Anterior cingulate cortex (tissue), 58 donors: Measurements from ENCODE around the gene SH2D3C.
A peak's percentile ranks its signal among the peaks of the same experiment; 100 is the strongest.

Experiments
- DNase-seq, 58 donors: peaks; one replicate each; lab custom pipeline; 2025; lab: John Stamatoyannopoulos, UW

The SH2D3C gene

GRCh38 chr9:127751269-127752054 is 27.0 kb downstream of the SH2D3C start:
- no peak for DNase-seq

- no peak for DNase-seq
Measured at GRCh38 chr9:127749090-127749787, 29.2 kb downstream of the SH2D3C start.

DNA sequence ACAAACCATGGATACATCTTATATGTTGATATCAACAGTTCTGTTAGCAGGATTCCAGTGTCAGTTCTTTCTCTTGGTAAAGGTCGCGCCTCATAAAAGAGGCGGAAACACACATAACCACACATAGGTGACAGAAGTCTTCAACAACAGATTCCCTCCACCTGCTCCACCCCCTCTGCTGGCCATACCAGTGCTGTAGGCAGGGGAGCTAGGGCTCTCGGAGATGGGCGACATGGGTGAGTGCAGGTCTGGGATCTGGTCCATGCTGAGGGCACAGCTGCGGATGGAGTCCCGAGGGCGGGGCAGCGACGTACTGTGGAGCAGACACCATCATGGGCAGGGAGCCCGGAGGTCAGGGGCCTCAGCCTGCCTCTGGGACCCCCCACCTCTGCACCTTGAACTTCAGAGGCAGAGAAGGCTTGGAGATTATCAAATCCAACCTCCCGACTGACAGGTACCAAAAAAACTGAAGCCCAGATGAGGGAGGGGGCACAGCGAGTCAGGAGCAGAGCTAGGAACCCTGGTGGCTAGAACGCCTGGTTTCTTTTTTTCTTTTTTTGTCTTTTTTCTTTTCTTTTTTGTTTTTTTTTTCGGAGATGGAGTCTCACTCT is 31.4 kb downstream of the SH2D3C start:
- no peak for DNase-seq

GRCh38 chr9:127744398-127745110 is 33.9 kb downstream of the SH2D3C start:
- no peak for DNase-seq

GRCh38 chr9:127742435-127743088 is 35.9 kb downstream of the SH2D3C start:
- peak in 3 of 58 donors; percentile 27 to 34 (median 31) for DNase-seq

DNA sequence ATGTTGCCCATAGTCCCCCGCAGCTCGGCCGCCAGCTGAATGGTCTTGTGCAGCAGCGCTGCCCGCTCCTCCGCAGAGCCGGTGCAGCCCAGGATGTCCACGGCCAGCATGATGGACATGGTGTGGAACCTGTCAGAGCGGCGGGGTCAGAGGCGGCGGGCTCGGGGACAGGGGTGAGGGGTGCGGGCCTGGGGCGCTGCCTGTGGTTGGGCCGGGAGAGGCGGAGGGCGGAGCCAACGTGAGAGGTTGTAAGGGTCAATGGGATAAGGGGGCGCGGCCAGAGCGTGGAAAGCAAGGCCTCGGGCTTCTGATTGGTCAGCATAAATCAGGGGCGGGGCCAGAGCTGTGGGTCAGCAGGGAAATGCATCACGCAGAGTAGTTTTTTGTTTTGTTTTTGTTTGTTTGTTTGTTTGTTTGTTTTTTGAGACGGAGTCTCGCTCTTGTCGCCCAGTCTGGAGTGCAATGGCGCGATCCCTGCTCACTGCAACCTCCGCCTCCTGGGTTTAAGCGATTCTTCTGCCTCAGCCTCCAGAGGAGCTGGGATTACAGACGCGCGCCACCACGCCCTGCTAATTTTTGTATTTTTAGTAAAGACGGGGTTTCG is 36.5 kb downstream of the SH2D3C start:
- peak in 53 of 58 donors; percentile 22 to 86 (median 62) for DNase-seq

GRCh38 chr9:127739614-127740330 is 38.7 kb downstream of the SH2D3C start:
- DNase-seq = no peak

- DNase-seq = no peak
Measured at GRCh38 chr9:127738666-127739065, 39.8 kb downstream of the SH2D3C start.

GRCh38 chr9:127735530-127736185 is 42.8 kb downstream of the SH2D3C start:
- DNase-seq = no peak

- DNase-seq = peak; percentile 82 to 98 (median 95)
Measured at GRCh38 chr9:127734747-127735529, 43.5 kb downstream of the SH2D3C start, which contains the start of gene TOR2A. TSS of gene TOR2A (minus strand) at chr9:127735294. CDS start at chr9:127735270, 24 bp downstream.

- DNase-seq = peak in 2 of 58 donors; percentile 32 to 40
Measured at GRCh38 chr9:127734247-127734746, 44.2 kb downstream of the SH2D3C start.

- no peak for DNase-seq
Measured at GRCh38 chr9:127733614-127734013, 44.9 kb downstream of the SH2D3C start.

DNA sequence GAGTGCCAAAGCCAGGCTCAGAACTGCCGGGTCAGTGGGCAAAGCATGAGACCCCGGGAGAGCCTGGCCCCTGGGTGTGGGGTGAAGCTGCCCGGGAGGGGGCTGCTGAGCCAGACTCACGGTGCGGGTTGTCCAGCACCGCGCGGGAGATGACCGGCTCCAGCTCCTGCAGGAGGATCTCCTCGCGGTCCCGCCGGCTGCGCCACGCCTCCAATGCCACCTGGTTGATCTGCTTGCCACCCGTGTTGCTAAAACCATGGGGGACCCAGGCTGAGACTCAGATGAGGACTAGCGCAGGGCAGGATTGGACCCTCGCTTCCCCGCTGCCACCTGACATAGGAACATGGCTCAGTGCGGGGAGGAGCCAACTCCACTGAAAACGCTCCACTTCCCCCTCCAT is 46.0 kb downstream of the SH2D3C start:
- DNase-seq = no peak

DNA sequence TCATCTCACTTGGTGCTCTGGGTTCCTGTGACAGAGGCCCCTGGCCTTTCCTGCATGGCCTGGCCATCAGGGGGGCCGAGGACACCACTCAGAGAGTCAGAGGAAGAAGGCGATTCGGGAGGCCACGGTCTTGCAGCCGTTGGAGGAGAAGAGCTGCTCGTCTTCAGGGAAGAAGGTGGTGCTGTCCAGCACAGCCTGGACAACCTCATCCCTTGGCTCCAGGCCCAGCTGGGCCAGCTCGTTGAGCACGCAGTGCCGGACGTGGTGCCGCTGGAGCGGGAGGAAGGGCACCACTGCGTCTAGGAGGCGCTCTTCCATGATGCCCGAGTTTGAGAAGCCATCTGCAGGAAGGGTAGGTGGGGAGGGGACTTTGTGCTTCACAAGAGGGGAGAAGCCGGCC is 46.5 kb downstream of the SH2D3C start:
- DNase-seq = no peak

GRCh38 chr9:127730799-127731410 is 47.6 kb downstream of the SH2D3C start:
- no peak for DNase-seq

DNA sequence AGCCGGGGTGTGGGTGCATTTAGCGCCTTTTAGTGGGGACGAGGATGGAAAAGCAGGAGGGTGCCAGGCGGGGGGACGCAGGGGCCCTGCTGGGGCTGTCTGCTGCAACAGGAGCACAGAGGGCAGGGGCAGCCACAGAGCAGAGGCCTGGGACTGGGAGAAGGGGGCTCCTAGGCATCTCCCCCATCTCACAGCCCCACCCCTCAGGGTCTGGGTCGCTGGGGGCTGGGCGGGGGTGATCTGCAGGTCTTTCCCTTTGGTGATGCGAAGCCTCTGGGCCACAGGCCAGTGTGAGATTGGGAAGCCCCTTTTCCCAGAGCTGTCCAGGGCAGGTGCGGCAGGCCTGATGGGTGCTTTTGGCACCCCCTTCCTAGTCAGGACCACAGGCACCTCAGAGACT is 48.2 kb downstream of the SH2D3C start:
- DNase-seq = no peak
